ENCODE measurements around the gene PAWR.

PAWR gene

GRCh38 chr12:79563021-79563740 is 127.6 kb downstream of the PAWR start:
- no peak for DNase-seq
- Histone ChIP-seq H3K4me1 (ENCODE audit: low read length) (no peaks in the 10 kb centered on the region), H3K9ac (ENCODE audit: low read length) (no peak overlapping the region), H3K4me2 (ENCODE audit: low read depth, low read length) (no peak overlapping the region), H3K9me3 (replicated peaks; ENCODE audit: insufficient read depth, low read length) (no peaks in the 10 kb centered on the region), H3K79me2 (ENCODE audit: low read length) (no peaks in the 10 kb centered on the region), H3K9me2 (replicated peaks; ENCODE audit: insufficient read depth, low read length) (no peaks in the 10 kb centered on the region), H2AFZ (ENCODE audit: low read length) (no peak overlapping the region), H3K4me3 (ENCODE audit: low read length) (no peak overlapping the region), H3K27ac (ENCODE audit: low read length) (no peak overlapping the region), H3F3A (ENCODE audit: insufficient read depth, low read length) (no peaks in the 10 kb centered on the region), H4K20me1 (ENCODE audit: insufficient read depth, low read length) (no peaks in the 10 kb centered on the region), H3K27me3 (replicated peaks; ENCODE audit: insufficient read depth, low read length) (no peaks in the 10 kb centered on the region), H3K36me3 (replicated peaks; ENCODE audit: insufficient read depth, low read length) (no peaks in the 10 kb centered on the region)
- no peak for TF ChIP-seq EZH2 (optimal IDR thresholded peaks at IDR 0.05; ENCODE audit: low read depth, low read length)
- TF ChIP-seq EZH2phosphoT487 (IDR thresholded peaks at IDR 0.05; ENCODE audit: low read length), result no peak
- TF ChIP-seq CTCF (IDR thresholded peaks at IDR 0.05; ENCODE audit: low read length), result no peak

- no peaks in the 10 kb centered on the region for H3K36me3 ChIP-seq (replicated peaks; ENCODE audit: insufficient read depth, low read length)
- H3K4me3 ChIP-seq (ENCODE audit: low read length), result no peak overlapping the region
- no peaks in the 10 kb centered on the region for H3K79me2 ChIP-seq (ENCODE audit: low read length)
- no peak overlapping the region for H3K9ac ChIP-seq (ENCODE audit: low read length)
- no peaks in the 10 kb centered on the region for H4K20me1 ChIP-seq (ENCODE audit: insufficient read depth, low read length)
- no peaks in the 10 kb centered on the region for H3K9me3 ChIP-seq (replicated peaks; ENCODE audit: insufficient read depth, low read length)
- no peak overlapping the region for H3K27ac ChIP-seq (ENCODE audit: low read length)
- H3F3A ChIP-seq (ENCODE audit: insufficient read depth, low read length), result no peaks in the 10 kb centered on the region
- TF ChIP-seq EZH2 (optimal IDR thresholded peaks at IDR 0.05; ENCODE audit: low read depth, low read length) (no peak), CTCF (IDR thresholded peaks at IDR 0.05; ENCODE audit: low read length) (no peak), EZH2phosphoT487 (IDR thresholded peaks at IDR 0.05; ENCODE audit: low read length) (no peak)
- no peak overlapping the region for H3K4me2 ChIP-seq (ENCODE audit: low read depth, low read length)
- H3K27me3 ChIP-seq (replicated peaks; ENCODE audit: insufficient read depth, low read length), result no peaks in the 10 kb centered on the region
- H3K9me2 ChIP-seq (replicated peaks; ENCODE audit: insufficient read depth, low read length), result no peaks in the 10 kb centered on the region
- H2AFZ ChIP-seq (ENCODE audit: low read length), result no peak overlapping the region
- no peak for DNase-seq
- no peaks in the 10 kb centered on the region for H3K4me1 ChIP-seq (ENCODE audit: low read length)
Observed at GRCh38 chr12:79561401-79562132, 129.2 kb downstream of the PAWR start.

GRCh38 chr12:79560225-79560889 is 130.4 kb downstream of the PAWR start:
- Histone ChIP-seq H3K79me2 (ENCODE audit: low read length) (no peaks in the 10 kb centered on the region), H4K20me1 (ENCODE audit: insufficient read depth, low read length) (no peaks in the 10 kb centered on the region), H3K9me2 (replicated peaks; ENCODE audit: insufficient read depth, low read length) (no peaks in the 10 kb centered on the region), H3K4me3 (ENCODE audit: low read length) (no peak overlapping the region), H3K9ac (ENCODE audit: low read length) (no peak overlapping the region), H2AFZ (ENCODE audit: low read length) (no peak overlapping the region), H3K9me3 (replicated peaks; ENCODE audit: insufficient read depth, low read length) (no peaks in the 10 kb centered on the region), H3K4me2 (ENCODE audit: low read depth, low read length) (no peak overlapping the region), H3K27ac (ENCODE audit: low read length) (no peak overlapping the region), H3F3A (ENCODE audit: insufficient read depth, low read length) (no peaks in the 10 kb centered on the region), H3K4me1 (ENCODE audit: low read length) (no peaks in the 10 kb centered on the region), H3K27me3 (replicated peaks; ENCODE audit: insufficient read depth, low read length) (no peaks in the 10 kb centered on the region), H3K36me3 (replicated peaks; ENCODE audit: insufficient read depth, low read length) (no peaks in the 10 kb centered on the region)
- TF ChIP-seq EZH2 (optimal IDR thresholded peaks at IDR 0.05; ENCODE audit: low read depth, low read length), result no peak
- no peak for TF ChIP-seq EZH2phosphoT487 (IDR thresholded peaks at IDR 0.05; ENCODE audit: low read length)
- TF ChIP-seq CTCF (IDR thresholded peaks at IDR 0.05; ENCODE audit: low read length), result no peak
- no peak for DNase-seq

Data from MM.1S (cell line).